Nephron (organoid): Measurements from ENCODE around the gene ZNF75A.

Source experiments
- H3K27ac Mint-ChIP-seq, 3 experiments: 2 replicates each; pipeline ENCODE4 v1.8.0; 2020; ENCODE audit warnings: mixed read lengths in 3 of 3, mild to moderate bottlenecking in 2 of 3, moderate library complexity in 1 of 3
- H3K27me3 Mint-ChIP-seq: 2 replicates; pipeline ENCODE4 v1.8.0; 2021; ENCODE audit warnings: low read depth, mild to moderate bottlenecking, moderate library complexity, mixed read lengths
- H3K36me3 Mint-ChIP-seq: 2 replicates; pipeline ENCODE4 v1.8.0; 2020; ENCODE audit warnings: low read depth, mixed read lengths
- H3K4me1 Mint-ChIP-seq: 2 replicates; pipeline ENCODE4 v1.8.0; 2020; ENCODE audit warnings: mixed read lengths
- H3K4me3 Mint-ChIP-seq, 3 experiments: 2 replicates each; pipeline ENCODE4 v1.8.0; 2020; ENCODE audit warnings: mild to moderate bottlenecking in 3 of 3, mixed read lengths in 3 of 3, moderate library complexity in 2 of 3
- H3K9me3 Mint-ChIP-seq: 2 replicates; pipeline ENCODE4 v1.8.0; 2020; ENCODE audit warnings: mixed read lengths
- CTCF ChIP-seq, 3 experiments: fragments of 200-600 bp; sonication (generic); IDR thresholded peaks; one replicate each; pipeline ENCODE4 v1.5.0; 2021; ENCODE audit warnings: antibody characterized with exemption in 3 of 3; ENCODE audit not compliant: unreplicated experiment in 3 of 3

The ZNF75A gene

GRCh38 chr16:3283543-3284447, 21.5 kb upstream of the ZNF75A start:
- Mint-ChIP-seq H3K9me3 (peaks cover 29% of the 10 kb centered on the region), H3K36me3 (peaks cover 55% of the 10 kb centered on the region), H3K4me1 (peaks cover 15% of the 10 kb centered on the region), H3K4me3 (peak overlapping the region; percentile 91 to 99 (median 95)), H3K27ac (peak overlapping the region; percentile 96 to 99 (median 99)), H3K27me3 (no peaks in the 10 kb centered on the region)
- TF ChIP-seq CTCF (IDR thresholded peaks at IDR 0.05; ENCODE audit: unreplicated experiment in 3 of 3): no peak

GRCh38 chr16:3285131-3285530, 20.2 kb upstream of the ZNF75A start:
- H3K4me3 Mint-ChIP-seq: peak overlapping the region; percentile 91 to 95 (median 95)
- peaks cover 68% of the 10 kb centered on the region for H3K36me3 Mint-ChIP-seq
- TF ChIP-seq CTCF (IDR thresholded peaks at IDR 0.05; ENCODE audit: unreplicated experiment in 3 of 3): no peak
- H3K27me3 Mint-ChIP-seq: no peaks in the 10 kb centered on the region
- no peak overlapping the region for H3K27ac Mint-ChIP-seq
- peaks cover 41% of the 10 kb centered on the region for H3K9me3 Mint-ChIP-seq
- H3K4me1 Mint-ChIP-seq: peaks cover 15% of the 10 kb centered on the region

GRCh38 chr16:3289998-3290673, 15.2 kb upstream of the ZNF75A start:
- Mint-ChIP-seq H3K4me3 (no peak overlapping the region), H3K9me3 (peaks cover 77% of the 10 kb centered on the region), H3K4me1 (no peaks in the 10 kb centered on the region), H3K36me3 (peaks cover 98% of the 10 kb centered on the region), H3K27me3 (no peaks in the 10 kb centered on the region), H3K27ac (no peak overlapping the region)
- no peak for TF ChIP-seq CTCF (IDR thresholded peaks at IDR 0.05; ENCODE audit: unreplicated experiment in 3 of 3)

GRCh38 chr16:3292604-3293003, 12.7 kb upstream of the ZNF75A start:
- Mint-ChIP-seq H3K27ac (no peak overlapping the region), H3K9me3 (peaks cover 78% of the 10 kb centered on the region), H3K4me3 (no peak overlapping the region), H3K27me3 (no peaks in the 10 kb centered on the region), H3K36me3 (peaks cover 93% of the 10 kb centered on the region), H3K4me1 (no peaks in the 10 kb centered on the region)
- TF ChIP-seq CTCF (IDR thresholded peaks at IDR 0.05; ENCODE audit: unreplicated experiment in 3 of 3): no peak

GRCh38 chr16:3295209-3295608, 10.1 kb upstream of the ZNF75A start:
- Mint-ChIP-seq H3K36me3 (peaks cover 92% of the 10 kb centered on the region), H3K9me3 (peaks cover 81% of the 10 kb centered on the region), H3K4me3 (no peak overlapping the region), H3K4me1 (no peaks in the 10 kb centered on the region), H3K27me3 (no peaks in the 10 kb centered on the region), H3K27ac (no peak overlapping the region)
- no peak for TF ChIP-seq CTCF (IDR thresholded peaks at IDR 0.05; ENCODE audit: unreplicated experiment in 3 of 3)
